Stimulated activated CD8-positive, alpha-beta memory T cell treated with anti-CD3 and anti-CD28 coated beads, Interleukin-2, amount 100 ng/mL, for 48 hours (primary cell): Measurements from ENCODE around the gene ERV3-1.
"Not testable (repeated sequence)": the region's sequence is repeated elsewhere in the genome, so short reads cannot be mapped to it uniquely, and the experiment has no call there.

Experiments
- DNase-seq, 2 donors: peaks; one replicate each; pipeline ENCODE4 v3.0.0-alpha.2; 2020; ENCODE audit warnings: low read depth in 2 of 2

The ERV3-1 gene, protein sequence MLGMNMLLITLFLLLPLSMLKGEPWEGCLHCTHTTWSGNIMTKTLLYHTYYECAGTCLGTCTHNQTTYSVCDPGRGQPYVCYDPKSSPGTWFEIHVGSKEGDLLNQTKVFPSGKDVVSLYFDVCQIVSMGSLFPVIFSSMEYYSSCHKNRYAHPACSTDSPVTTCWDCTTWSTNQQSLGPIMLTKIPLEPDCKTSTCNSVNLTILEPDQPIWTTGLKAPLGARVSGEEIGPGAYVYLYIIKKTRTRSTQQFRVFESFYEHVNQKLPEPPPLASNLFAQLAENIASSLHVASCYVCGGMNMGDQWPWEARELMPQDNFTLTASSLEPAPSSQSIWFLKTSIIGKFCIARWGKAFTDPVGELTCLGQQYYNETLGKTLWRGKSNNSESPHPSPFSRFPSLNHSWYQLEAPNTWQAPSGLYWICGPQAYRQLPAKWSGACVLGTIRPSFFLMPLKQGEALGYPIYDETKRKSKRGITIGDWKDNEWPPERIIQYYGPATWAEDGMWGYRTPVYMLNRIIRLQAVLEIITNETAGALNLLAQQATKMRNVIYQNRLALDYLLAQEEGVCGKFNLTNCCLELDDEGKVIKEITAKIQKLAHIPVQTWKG

GRCh38 chr7:65006094-65006992 lies at the start of gene ERV3-1:
ERV3-1 (minus strand) TSS chr7:65006687; CDS start chr7:64993026, 13,661 bp downstream.
- DNase-seq, result peak; percentile 74 to 85

- not testable (repeated sequence) for DNase-seq
Measured at GRCh38 chr7:65055786-65056185, 49.3 kb upstream of the ERV3-1 start.

- not testable (repeated sequence) for DNase-seq
Measured at GRCh38 chr7:65054466-65054994, 48.0 kb upstream of the ERV3-1 start.

- not testable (repeated sequence) for DNase-seq
Measured at GRCh38 chr7:65051654-65052053, 45.2 kb upstream of the ERV3-1 start.

DNA sequence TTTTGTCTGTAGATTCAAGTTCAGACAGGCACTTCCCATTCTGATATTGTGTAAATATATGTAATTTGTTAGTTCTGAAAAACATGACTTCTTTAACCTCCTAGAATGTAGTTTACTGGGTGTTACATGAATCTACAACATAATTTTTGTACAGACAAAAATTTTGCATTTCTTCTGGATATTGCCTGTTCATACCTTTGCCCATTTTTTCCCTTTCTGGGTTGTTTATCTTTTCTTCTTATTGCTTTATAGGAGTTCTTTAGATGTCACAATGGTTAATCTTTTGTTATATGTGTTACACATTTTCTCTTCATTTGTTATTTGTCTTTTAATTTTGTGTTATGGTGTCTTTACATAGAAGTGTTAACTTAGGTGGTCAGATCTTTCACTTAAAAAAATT lies 44.7 kb upstream of the ERV3-1 start:
- not testable (repeated sequence) for DNase-seq

- not testable (repeated sequence) for DNase-seq
Measured at GRCh38 chr7:65046329-65046728, 39.8 kb upstream of the ERV3-1 start.

GRCh38 chr7:65045589-65045988 lies 39.1 kb upstream of the ERV3-1 start:
- not testable (repeated sequence) for DNase-seq

GRCh38 chr7:65038767-65039166 lies 32.3 kb upstream of the ERV3-1 start:
- peak; percentile 2 to 13 for DNase-seq

GRCh38 chr7:65037740-65038688 lies 31.5 kb upstream of the ERV3-1 start:
- DNase-seq, result peak; percentile 84 to 92

DNA sequence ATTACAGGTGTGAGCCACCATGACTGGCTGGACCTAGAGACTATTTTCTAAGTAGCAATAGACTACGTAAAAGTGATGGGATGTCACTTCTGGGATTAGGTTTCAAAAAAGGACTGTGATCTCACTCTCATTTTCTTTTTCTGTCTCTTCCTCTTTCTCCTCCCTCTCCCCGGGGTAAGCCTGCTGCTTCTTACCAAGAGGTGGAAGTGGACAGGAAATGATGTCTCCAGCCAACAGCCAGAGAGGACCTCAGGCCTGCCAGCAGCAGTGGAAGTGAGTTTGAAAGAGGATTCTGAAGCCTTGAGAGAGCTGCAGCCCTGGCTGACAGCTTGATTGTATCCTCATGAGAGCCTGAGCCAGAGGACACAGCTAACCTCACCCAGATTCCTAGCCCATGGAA lies 30.0 kb upstream of the ERV3-1 start:
- not testable (repeated sequence) for DNase-seq

- DNase-seq, result not testable (repeated sequence)
Measured at GRCh38 chr7:65035469-65035868, 29.0 kb upstream of the ERV3-1 start.

DNA sequence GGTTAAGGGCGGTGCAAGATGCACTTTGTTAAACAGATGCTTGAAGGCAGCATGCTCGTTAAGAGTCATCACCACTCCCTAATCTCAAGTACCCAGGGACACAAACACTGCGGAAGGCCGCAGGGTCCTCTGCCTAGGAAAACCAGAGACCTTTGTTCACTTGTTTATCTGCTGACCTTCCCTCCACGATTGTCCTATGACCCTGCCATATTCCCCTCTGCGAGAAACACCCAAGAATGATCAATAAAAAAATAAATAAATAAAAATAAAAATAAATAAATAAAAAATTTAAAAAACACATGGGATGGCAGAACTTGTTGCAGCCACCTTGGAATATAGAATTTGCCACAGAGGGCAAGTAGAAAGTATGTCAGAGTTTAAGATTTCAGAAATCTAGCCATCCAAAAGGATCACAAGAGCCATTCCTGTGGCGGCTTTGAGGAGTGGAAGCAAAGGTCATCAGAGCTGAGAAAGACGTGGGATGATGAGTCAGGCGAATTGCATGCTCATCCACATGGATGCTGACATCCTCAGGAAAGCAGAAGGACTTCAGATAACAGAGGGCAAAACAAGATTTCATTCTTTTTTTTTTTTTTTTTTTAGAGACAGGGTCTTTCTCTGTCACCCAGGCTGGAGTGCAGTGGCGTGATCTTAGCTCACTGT lies 27.8 kb upstream of the ERV3-1 start:
- DNase-seq, result not testable (repeated sequence)

- DNase-seq, result not testable (repeated sequence)
Measured at GRCh38 chr7:65033391-65033790, 26.9 kb upstream of the ERV3-1 start.

GRCh38 chr7:65025023-65025422 lies 18.5 kb upstream of the ERV3-1 start:
- DNase-seq, result not testable (repeated sequence)

- not testable (repeated sequence) for DNase-seq
Measured at GRCh38 chr7:65020978-65021377, 14.5 kb upstream of the ERV3-1 start.

DNA sequence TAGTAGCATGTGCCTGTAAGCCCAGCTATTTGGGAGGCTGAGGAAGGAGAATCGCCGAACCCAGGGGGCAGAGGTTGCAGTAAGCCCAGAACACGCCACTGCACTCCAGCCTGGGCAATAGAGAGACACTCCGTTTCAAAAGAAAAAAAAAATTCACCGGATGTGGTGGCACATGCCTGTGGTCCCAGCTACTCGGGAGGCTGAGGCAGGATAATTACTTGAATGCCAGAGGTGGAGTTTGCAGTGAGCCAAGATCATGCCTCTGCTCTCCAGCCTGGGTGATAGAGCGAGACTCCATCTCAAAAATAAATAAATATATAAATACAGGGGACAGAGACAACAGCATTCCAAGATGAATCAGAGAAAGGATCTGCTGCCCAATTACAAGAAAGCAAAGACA lies 3.4 kb upstream of the ERV3-1 start:
- DNase-seq, result not testable (repeated sequence)

- DNase-seq, result not testable (repeated sequence)
Measured at GRCh38 chr7:65009394-65009793, 2.9 kb upstream of the ERV3-1 start.

- DNase-seq, result not testable (repeated sequence)
Measured at GRCh38 chr7:65007036-65007435, 549 bp upstream of the ERV3-1 start.

- no peak for DNase-seq
Measured at GRCh38 chr7:65004575-65004974, 1.9 kb downstream of the ERV3-1 start.

DNA sequence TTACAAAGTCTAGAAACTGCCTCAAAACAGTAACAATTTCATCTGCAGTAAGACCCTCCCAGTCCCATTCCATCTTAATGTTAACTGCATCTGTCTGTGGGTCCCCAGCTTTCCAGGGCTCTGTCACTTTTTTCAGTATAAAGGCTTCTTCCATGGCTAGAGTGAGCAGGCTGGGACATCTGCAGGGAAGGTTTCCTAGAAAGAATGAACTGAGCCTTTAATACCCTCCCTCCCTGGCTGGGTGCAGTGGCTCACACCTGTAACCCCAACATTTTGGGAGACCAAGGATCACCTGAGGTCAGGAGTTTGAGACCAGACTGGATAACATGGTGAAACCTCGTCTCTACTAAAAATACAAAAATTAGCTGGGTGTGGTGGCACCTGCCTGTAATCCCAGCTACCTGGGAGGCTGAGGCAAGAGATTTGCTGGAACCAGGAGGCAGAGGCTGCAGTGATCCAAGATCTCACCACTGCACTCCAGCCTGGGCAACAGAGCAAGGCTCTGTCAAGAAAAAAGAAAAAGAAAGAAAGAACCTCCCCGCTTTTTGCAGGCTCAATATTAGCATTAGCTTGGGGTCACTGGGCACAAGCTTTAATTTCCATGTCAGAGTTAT lies 3.4 kb downstream of the ERV3-1 start:
- DNase-seq, result no peak
